DMS114 treated with DMSO at 0.1 percent for 48 hours (cell line): Measurements from ENCODE around the gene TGOLN2.

Experiments used
- DNase-seq: peaks from one replicate; lab custom pipeline; 2025; ENCODE audit not compliant: unreplicated experiment; lab: John Stamatoyannopoulos, UW

Gene TGOLN2

DNA sequence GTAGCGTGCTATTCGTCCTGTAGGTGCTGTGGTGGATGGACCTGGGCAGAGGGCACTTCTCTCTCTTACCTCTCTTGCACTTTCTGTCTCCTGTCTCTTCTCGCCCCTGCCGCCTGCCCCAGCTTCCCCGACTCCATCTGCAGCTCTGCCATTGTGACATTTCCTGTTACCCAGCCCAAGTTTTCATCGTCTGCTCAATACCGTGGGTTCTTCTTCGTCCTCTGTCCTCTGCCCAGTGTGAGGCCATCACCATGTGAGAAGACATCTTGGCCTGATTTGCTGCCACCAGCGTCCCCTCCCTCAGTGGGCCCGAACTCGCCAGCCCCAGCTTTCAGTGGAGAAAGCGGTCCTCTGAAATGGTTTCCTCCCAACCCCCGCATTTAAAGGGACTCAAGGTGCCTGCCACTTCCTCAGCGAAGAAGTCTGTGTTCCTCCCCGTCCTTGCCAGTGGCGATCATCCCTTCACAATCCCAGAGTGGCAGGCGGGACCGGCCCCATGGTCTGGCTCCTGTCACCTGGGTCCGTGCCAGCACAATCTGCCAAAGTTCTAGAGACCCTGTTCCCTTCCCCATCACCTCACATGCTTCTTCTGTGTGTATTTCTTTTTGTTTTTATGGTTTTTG lies 18.0 kb downstream of the TGOLN2 start:
- no peak for DNase-seq

DNA sequence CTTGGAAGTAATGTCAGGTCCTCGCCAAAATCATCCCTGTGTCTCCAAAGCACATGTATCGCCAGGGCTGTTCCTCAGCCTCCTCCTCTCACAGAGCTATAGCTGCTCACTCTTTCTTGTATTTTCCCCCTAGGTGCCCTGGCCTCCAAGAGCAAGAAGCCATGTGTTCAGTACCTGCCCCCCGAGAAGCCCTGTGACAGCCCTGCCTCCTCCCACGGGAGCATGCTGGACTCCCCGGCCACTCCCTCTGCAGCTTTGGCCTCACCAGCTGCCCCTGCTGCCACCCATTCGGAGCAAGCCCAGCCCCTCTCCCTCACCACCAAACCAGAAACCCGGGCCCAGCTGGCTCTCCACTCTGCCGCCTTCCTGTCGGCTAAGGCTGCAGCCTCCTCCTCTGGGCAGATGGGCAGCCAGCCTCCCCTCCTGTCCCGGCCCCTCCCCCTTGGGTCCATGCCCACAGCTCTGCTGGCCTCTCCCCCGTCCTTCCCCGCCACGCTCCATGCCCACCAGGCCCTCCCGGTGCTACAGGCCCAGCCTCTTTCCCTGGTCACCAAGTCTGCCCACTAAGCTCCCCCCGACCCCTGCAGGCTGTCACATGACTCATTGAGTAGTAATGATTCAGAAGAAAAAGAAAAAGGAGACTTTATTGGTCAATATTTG lies 18.8 kb downstream of the TGOLN2 start:
- no peak for DNase-seq

DNA sequence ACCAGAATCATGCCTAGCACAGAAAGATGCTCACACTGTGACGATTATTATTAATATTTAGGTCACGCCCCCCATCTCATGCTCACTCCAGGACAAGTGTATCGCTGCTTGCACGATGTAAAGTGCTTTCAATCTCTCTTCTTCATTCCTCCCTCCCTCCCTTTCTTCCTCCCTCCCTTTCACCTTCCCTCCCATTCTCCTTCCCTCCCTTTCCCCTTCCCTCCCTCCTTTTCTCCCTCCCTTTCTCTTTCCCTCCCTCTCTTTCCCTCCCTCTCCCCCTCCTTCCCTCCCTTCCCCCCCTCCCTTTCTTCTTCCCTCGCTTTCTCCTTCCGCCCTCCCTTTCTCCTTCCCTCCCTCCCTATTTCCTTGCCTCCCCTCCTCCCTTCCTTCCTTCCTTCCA lies 19.6 kb downstream of the TGOLN2 start:
- DNase-seq = no peak

DNA sequence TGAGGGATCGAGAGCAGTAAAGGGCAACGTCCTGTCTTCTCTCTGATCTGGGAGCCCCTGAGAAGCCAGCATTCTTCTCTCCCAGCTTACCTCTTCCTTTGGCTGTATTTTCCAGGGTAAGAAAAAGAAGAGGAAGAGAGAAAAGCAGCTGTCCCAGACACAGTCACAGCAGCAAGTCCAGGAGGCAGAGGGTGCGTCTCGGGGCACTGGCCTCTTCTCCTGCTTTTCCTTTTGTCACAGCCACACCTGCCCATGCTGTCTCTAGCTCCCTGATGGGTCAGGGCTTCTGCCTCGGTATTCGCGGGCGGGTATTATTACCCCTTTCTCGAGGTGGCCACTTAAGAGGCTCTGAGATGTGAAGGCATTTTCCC lies 20.3 kb downstream of the TGOLN2 start:
- DNase-seq = no peak

DNA sequence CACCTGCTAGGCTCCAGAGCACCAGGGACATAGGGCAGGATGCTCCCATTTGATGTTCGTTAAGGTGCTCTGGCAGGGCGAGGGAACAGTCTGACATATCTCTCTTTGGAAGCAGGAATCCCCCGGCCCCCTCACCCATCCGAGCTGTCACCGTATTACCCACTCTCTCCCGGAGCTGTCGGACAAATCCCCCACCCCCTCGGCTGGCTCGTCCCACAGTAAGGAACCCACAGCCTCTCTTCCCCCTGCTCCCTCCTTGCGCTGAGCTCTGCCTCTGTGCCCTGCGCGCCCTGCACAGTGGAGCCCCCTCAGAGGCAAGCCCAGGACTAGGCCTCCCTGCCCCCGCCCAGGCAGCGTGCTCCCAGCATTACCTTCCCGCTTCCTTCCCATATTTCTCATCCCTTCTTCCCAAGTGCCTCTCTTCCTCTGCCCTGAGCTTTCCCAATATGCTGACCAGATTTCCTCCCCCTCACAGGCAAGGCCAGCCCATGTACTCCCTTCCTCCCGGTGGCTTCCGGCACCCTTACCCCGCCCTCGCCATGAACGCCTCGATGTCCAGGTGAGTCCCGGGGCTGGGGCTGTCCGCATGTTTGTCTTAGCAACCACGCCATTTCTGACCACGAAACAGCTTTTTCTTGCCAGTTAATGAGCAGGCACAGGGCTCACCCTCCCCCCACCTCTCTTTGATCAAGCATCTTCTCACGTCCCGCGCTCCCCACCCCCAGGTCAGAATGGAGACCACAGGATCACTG lies 23.8 kb downstream of the TGOLN2 start:
- no peak for DNase-seq

DNA sequence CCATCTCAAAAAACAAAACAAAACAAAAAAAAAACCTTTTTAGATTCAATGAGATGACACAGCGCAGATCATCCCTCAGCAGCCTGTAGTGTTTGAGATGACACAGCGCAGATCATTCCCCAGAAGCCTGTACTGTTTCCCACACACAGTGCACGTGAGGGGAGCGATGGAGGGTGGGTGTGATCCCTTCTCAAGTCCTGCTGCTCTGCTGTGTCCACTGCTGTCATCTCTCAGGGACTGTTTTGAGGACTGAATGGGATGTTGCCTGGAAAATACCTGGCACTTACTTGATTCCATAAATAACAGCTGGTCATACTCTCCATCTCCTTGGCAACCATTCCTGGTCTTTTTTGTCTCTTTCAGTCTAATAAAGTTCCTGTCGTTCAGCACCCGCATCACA lies 25.7 kb downstream of the TGOLN2 start:
- no peak for DNase-seq

DNA sequence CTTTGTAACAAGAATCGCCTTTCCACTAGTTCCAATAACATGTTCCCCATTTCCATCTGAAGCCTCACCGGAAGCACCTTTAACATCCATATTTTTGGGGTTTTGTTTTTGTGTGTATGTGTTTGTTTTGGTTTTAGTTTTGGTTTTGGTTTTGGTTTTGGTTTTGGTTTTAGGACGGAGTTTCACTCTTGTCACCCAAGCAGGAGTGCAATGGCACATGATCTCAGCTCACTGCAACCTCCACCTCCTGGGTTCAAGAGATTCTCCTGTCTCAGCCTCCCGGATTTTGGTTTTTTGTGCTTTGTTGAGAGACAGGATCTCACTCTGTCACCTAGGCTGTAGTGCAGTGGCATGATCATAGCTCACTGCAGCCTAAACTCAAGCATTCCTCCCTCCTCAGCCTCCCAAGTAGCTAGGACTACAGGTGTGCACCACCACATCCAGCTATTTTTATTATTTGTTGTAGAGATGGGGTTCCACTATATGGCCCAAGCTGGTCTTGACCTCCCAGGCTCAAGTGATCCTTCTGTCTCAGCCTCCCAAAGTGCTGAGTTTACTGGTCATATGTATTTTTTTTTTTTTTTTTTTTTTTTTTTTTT lies 36.3 kb downstream of the TGOLN2 start:
- no peak for DNase-seq

DNA sequence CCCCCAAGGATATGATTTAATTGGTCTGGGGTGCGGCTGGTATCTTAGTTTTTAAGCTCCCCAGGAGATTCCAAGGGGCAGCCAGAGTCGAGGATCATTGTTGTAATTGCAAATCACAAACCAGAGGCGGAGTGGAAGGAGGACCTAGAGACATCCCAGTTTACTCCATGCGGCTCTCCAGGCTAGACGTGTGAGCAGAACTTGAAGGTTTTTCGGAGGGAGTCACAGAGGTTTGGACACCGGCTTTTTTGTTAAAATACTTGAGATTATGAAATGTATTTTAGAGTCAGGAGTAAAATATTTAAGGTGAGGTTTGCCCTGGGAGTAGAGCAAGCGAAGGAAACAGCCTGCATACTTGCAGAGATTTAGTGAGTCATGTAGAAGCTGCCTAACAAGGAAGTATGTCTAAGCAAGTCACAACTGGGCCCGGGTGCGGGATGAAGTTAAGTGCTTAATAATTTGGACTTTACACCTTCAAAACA lies 39.5 kb downstream of the TGOLN2 start:
- DNase-seq = no peak

DNA sequence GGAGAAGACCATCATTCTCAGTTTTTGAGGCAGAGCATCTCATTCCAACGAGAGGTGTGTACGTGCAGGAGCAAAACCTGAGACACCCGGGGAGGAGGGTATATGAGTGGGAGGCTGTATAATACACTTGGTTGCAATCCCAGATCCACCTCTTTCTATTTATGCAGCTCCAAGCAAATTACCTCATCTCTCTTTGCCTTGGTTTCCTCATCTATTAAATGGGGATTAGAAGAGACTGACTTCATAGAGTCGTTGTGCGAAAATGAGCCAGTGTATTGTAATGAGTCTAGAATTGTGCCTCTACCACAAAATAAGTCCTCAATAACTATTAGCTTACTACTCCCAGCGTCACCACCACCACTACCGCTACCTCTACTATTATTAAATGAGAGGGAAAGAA lies 40.1 kb downstream of the TGOLN2 start:
- no peak for DNase-seq

DNA sequence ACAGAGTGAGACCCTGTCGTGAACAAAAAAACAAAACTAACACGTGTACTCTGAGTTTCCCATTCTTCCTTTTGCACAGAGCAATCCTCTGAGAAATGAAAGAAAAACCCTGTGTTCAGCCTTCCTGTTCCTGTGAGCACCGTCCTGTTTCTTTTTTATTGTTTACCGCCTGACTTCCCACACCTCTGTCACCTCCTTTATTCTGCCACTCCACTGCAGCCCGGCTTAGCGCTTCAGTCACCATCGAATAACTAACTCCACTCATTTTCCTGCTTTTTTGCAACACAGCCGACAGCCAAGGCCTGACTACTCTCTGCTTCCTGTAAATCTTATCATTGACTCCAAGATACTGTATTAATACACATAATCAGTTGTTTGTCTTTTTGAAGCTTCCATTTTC lies 40.9 kb downstream of the TGOLN2 start:
- DNase-seq = no peak

DNA sequence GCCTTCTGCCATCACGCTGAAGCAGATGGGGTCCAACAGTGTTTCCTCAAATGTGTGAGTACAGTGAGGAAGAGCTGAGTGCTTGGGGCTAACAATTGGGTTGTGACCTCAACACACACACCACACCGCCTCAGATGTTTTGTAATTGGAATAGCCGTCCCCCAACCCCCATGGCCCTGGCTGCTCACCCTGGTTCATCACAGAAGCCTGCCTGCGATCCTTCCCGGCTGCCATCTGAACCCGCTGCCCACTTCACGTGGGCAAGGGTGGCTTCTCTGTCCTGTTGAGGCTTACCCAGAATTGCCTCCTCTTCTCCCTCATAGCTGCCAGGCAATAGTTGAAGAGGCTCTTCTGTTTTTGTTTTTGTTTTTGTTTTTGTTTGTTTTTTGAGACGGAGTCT lies 44.1 kb downstream of the TGOLN2 start:
- no peak for DNase-seq

DNA sequence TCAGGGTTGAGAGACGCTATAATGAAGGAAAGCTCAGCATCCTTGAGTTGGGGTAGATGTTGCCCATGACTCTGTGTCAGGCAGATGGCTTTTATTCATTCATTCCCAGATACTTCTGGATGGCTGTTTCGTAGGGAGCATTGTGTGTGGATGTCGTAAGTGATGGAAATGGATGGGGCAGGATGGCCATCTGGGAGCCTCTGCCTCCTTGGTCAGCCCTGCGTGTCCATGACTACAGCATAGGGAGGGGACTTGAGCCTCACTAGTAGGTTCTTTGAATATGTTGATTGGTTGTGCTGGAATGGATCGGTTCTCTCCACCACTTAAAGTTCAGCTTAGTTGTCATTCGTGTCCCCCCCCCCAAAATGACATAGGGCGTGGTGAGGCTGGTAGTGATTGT lies 44.9 kb downstream of the TGOLN2 start:
- DNase-seq = no peak

DNA sequence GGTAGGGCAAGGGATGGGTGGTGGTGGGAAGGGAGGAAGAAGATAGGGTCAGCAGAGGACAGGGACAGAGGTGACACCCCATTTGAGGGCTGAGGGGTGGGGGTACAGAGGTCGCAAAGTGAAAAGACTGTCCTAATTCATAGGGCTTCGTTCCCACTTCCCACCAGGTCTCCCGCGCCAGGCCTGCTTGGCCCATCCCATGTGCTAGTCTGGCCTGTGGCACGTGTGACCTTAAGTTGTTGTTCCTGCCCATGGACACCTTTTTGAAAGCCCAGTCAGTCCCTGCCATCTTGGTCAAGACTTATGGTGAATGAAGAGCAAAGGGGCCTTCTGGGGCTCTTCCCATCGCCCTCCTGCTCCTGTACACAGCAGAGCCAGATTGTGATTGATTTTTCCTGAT lies 46.2 kb downstream of the TGOLN2 start:
- DNase-seq = no peak

DNA sequence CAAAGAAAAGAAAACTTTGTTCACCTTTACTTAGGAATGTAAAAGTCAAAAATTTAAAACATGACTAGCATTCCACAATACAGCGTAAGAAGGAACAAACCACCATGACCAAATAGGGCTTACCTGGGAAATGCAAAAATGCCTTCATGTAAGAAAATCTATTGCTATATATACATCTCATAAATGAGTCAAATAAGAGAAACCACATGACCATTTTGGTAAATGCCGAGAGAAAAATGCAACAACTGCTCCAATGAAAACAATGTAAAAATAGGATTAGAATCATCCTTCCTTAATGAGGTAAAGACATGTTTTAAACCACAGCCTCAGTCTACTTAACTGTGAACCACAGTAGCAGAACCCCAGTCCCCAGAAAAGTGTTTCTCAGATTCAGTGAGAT lies 49.4 kb downstream of the TGOLN2 start:
- no peak for DNase-seq

DNA sequence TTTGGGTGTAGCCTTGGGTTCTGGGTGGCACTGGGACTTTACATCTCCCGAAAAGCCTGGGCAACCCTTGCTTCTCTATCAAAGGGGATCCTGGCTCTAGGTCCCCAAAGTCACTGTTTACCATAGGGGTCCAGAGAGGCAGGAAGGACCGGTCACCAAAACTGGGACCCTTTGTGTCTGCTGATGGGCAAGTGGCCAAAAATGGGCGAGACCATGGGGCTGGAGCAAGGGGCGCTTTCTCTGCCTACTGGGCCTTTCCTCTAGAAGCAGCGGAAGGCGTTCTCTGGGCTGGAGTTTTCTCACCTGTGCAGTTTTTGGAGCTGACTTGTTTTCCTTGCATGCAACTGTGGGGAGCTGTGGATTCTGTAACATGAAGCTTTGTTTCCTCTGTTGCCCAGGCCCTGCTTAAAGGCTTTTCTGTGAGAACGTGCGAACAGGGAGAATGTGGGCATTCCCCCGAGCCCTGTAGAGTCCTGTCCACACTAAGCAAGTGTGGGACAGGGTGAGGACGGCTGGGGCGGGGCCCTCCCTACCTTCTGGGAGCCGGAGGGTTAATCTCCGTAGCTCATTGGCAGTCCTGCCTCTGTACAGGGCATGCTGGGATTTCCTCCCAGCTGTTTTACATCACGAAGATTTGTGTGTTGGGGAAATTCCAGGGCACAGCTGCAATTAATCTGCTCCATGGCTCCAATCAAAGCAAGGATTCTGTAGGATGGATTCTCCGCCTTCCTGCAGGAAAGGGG lies 50.2 kb downstream of the TGOLN2 start:
- no peak for DNase-seq

DNA sequence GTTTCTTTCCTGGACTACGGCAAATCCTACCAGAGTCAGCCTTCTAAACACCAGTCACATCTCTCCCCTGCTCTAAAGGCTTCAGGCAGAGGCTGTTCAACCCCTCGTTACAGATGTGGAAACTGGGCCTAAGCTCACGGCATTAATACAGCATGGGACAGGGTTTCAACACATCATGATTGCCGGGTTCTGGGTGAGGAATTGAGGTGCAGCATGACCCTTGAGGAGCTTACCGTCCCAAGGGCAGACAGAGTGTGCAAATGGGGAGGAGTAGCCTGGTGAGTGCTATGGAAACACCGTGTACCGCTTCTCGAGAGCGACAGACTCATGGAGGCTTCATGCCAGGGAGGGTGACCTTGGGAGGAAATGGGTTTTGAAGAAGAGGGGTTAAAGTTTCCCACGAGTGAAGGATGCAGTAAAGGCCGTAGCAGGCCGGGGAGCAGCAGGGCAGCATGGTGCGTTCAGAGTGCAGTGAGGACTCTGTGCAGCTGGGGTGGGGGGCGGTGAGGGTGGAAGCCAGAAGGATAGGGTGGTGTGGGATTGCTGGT lies 51.1 kb downstream of the TGOLN2 start:
- no peak for DNase-seq

DNA sequence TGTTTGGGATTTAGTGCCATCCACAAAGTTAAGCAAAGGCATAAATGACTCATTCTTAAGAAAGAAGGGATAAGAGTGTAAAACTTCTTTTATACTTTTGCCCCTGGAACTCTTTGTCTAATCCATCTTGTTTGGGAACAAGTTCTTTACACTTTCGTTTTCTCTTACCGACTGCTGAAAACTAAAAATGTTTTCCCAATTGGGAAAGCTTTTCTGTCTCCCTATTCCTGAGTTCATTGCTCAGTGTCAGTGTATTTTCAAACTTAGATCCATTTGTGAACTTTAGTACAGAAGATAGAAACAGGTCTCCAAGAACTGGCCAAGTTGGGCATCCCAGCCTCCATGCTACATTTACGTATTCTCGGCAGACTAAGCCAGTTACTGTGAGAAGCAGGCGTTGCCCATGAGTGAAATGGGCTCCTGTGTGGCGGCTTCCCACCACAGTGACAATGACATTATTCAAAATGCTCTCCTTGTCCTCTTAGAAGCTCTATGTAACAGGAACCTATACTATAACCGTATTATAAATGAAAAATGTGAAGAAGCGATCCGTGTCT lies 51.7 kb downstream of the TGOLN2 start:
- DNase-seq = no peak

DNA sequence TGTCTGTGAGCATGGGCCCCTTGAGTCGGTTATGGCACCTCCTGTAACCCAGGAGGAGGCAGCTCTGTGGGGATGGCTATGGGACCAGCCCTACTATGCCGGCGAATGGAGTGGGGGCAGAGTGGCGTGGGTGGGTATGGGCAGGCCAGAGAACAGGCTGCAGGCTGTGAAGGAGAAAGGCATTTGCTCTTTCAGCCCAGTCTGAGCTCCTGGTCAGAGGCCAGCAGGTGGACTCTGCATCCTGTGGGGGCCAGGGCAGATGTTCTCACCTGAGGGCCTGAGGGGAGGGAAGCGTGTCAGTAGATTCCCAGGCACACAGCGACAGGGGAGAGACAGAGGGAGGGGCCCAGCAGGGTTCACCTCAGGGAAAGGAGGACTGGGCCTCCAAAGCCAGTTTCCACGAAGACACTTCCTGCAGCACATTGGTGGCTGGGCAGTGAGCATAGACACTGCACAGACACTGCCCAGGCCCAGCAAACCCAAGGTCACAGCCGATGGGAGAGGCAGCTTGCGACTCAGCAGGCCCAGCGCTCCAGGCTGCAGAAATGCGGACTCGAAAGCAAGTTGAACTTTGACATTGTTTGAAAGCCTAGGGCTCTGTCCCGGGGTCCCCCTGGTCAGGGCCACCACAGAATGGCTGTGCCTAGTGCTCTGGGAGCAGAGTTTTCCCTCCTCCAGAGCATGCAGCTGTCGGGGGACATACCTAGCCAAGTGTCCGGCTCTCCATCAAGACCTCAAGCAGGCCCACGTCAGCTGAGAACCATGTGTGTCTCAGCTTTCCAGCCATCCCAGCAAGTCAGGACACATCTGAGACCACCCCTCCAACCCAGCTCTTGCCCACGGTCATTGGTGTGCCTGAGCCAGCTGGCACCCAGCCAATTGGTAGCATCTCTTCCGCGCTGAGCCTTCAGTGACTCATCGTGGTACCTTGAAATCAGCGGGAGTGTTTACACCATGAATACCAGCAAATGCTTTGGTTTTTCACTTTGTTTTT lies 53.8 kb downstream of the TGOLN2 start:
- DNase-seq = no peak

DNA sequence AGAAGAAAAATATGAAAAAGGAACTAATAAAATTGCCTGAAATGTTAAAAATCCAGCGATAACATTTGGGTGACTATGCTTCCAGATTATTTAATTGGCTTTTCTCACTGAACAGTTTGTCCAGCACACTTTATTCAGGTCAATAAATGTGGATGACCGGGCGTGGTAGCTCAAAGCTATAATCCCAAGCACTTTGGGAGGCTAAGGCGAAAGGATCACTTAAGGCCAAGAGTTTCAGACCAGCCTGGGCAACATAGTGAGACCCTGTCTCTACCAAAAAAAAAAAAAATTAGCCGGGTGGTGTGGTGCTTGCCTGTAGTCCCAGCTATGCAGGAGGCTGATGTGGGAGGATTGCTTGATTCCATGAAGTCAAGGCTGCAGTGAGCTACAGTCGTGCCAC lies 55.4 kb downstream of the TGOLN2 start:
- no peak for DNase-seq
